ENCODE results near the gene ANKS1B.

The ANKS1B gene

DNA sequence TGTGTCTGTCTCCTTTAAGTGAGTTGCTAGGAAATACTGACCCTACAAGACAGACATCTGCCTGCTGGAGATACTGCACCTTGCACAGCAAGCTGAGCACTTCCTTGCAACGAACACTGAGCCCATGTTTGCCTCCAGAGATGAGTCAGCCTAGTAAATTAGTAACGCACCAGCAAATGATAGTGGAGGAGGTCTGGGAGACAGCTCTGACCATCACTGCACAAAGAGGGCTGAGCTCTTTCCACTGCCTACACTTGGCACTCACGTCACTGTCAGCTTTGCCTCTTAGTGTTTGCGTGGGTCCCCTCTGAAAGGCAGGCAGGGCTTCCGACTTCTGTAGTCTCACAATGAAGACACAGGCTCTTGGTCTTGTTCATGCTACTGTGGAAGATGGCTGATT, 1230.6 kb downstream of the ANKS1B start:
- H3K36me3 ChIP-seq (ENCODE audit: insufficient read depth, insufficient read length, low read length) = no peaks in the 10 kb centered on the region
- no peak for TF ChIP-seq ZNF274 (IDR thresholded peaks at IDR 0.05; ENCODE audit: low read depth, low read length)
- TF ChIP-seq SUZ12 (IDR thresholded peaks at IDR 0.05; ENCODE audit: extremely low read depth, insufficient read depth, insufficient read length) = no peak
- no peak for TF ChIP-seq YY1 (IDR thresholded peaks at IDR 0.05; ENCODE audit: insufficient read depth, insufficient read length)
- H3K4me3 ChIP-seq (ENCODE audit: insufficient read length, low read depth) = no peak overlapping the region
- no peak for DNase-seq (ENCODE audit: low read depth, low spot score)
- H3K9me3 ChIP-seq (ENCODE audit: insufficient read depth, low read length) = no peaks in the 10 kb centered on the region
- H3K9ac ChIP-seq (ENCODE audit: insufficient read length, low read depth) = no peak overlapping the region
- H3K4me1 ChIP-seq (ENCODE audit: insufficient read depth, insufficient read length) = peaks cover 8% of the 10 kb centered on the region
- no peaks in the 10 kb centered on the region for H3K27me3 ChIP-seq (ENCODE audit: insufficient read depth, insufficient read length)

- no peak overlapping the region for H3K9ac ChIP-seq (ENCODE audit: insufficient read length, low read depth)
- no peak for DNase-seq (ENCODE audit: low read depth, low spot score)
- H3K27me3 ChIP-seq (ENCODE audit: insufficient read depth, insufficient read length) = no peaks in the 10 kb centered on the region
- no peaks in the 10 kb centered on the region for H3K36me3 ChIP-seq (ENCODE audit: insufficient read depth, insufficient read length, low read length)
- H3K9me3 ChIP-seq (ENCODE audit: insufficient read depth, low read length) = no peaks in the 10 kb centered on the region
- TF ChIP-seq ZNF274 (IDR thresholded peaks at IDR 0.05; ENCODE audit: low read depth, low read length) (no peak), SUZ12 (IDR thresholded peaks at IDR 0.05; ENCODE audit: extremely low read depth, insufficient read depth, insufficient read length) (no peak), YY1 (IDR thresholded peaks at IDR 0.05; ENCODE audit: insufficient read depth, insufficient read length) (no peak)
- H3K4me1 ChIP-seq (ENCODE audit: insufficient read depth, insufficient read length) = peaks cover 8% of the 10 kb centered on the region
- H3K4me3 ChIP-seq (ENCODE audit: insufficient read length, low read depth) = no peak overlapping the region
Measured at GRCh38 chr12:98752726-98753125, 1232.0 kb downstream of the ANKS1B start.

DNA sequence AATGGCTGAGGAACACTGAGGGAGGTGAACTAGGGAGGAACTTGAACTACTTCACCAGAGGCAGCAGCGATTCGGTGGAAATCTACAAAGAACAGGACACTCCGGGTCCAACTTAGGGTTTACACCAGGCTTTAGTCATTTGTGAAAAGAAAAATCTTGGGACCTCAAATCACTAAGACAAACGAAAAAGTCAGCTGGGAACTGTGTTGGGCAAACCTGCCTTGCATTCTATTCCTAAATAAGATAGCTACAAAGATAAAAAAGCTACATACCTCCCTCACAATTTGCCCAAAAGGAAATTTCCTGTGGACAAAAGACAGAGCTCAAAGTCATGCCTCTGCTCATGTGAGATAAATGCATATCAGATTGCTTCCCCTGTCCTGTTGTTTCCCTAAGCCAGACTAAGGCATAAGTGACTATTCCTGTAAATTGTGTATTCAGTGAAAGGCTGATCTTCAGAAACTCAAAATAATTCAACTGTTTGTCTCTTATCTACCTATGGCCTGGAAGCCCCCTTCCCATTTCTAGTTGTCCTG, 1233.1 kb downstream of the ANKS1B start:
- DNase-seq (ENCODE audit: low read depth, low spot score) = no peak
- Histone ChIP-seq H3K9ac (ENCODE audit: insufficient read length, low read depth) (no peak overlapping the region), H3K27me3 (ENCODE audit: insufficient read depth, insufficient read length) (peaks cover 10% of the 10 kb centered on the region), H3K36me3 (ENCODE audit: insufficient read depth, insufficient read length, low read length) (no peaks in the 10 kb centered on the region), H3K4me1 (ENCODE audit: insufficient read depth, insufficient read length) (peaks cover 8% of the 10 kb centered on the region), H3K4me3 (ENCODE audit: insufficient read length, low read depth) (no peak overlapping the region), H3K9me3 (ENCODE audit: insufficient read depth, low read length) (no peaks in the 10 kb centered on the region)
- TF ChIP-seq ZNF274 (IDR thresholded peaks at IDR 0.05; ENCODE audit: low read depth, low read length) = no peak
- TF ChIP-seq YY1 (IDR thresholded peaks at IDR 0.05; ENCODE audit: insufficient read depth, insufficient read length) = no peak

- H3K27me3 ChIP-seq (ENCODE audit: insufficient read depth, insufficient read length) = peaks cover 21% of the 10 kb centered on the region
- H3K9ac ChIP-seq (ENCODE audit: insufficient read length, low read depth) = no peak overlapping the region
- no peak overlapping the region for H3K4me3 ChIP-seq (ENCODE audit: insufficient read length, low read depth)
- peaks cover 8% of the 10 kb centered on the region for H3K4me1 ChIP-seq (ENCODE audit: insufficient read depth, insufficient read length)
- no peaks in the 10 kb centered on the region for H3K9me3 ChIP-seq (ENCODE audit: insufficient read depth, low read length)
- DNase-seq (ENCODE audit: low read depth, low spot score) = peak; percentile 23
- no peaks in the 10 kb centered on the region for H3K36me3 ChIP-seq (ENCODE audit: insufficient read depth, insufficient read length, low read length)
- TF ChIP-seq YY1 (IDR thresholded peaks at IDR 0.05; ENCODE audit: insufficient read depth, insufficient read length) = no peak
- no peak for TF ChIP-seq ZNF274 (IDR thresholded peaks at IDR 0.05; ENCODE audit: low read depth, low read length)
- no peak for TF ChIP-seq SUZ12 (IDR thresholded peaks at IDR 0.05; ENCODE audit: extremely low read depth, insufficient read depth, insufficient read length)
Measured at GRCh38 chr12:98750511-98750910, 1234.2 kb downstream of the ANKS1B start.

- no peak overlapping the region for H3K4me3 ChIP-seq (ENCODE audit: insufficient read length, low read depth)
- peaks cover 8% of the 10 kb centered on the region for H3K4me1 ChIP-seq (ENCODE audit: insufficient read depth, insufficient read length)
- H3K36me3 ChIP-seq (ENCODE audit: insufficient read depth, insufficient read length, low read length) = no peaks in the 10 kb centered on the region
- H3K27me3 ChIP-seq (ENCODE audit: insufficient read depth, insufficient read length) = peaks cover 31% of the 10 kb centered on the region
- H3K9ac ChIP-seq (ENCODE audit: insufficient read length, low read depth) = no peak overlapping the region
- DNase-seq (ENCODE audit: low read depth, low spot score) = no peak
- TF ChIP-seq SUZ12 (IDR thresholded peaks at IDR 0.05; ENCODE audit: extremely low read depth, insufficient read depth, insufficient read length) (no peak), ZNF274 (IDR thresholded peaks at IDR 0.05; ENCODE audit: low read depth, low read length) (no peak), YY1 (IDR thresholded peaks at IDR 0.05; ENCODE audit: insufficient read depth, insufficient read length) (no peak)
- no peaks in the 10 kb centered on the region for H3K9me3 ChIP-seq (ENCODE audit: insufficient read depth, low read length)
Measured at GRCh38 chr12:98748463-98748862, 1236.3 kb downstream of the ANKS1B start.

DNA sequence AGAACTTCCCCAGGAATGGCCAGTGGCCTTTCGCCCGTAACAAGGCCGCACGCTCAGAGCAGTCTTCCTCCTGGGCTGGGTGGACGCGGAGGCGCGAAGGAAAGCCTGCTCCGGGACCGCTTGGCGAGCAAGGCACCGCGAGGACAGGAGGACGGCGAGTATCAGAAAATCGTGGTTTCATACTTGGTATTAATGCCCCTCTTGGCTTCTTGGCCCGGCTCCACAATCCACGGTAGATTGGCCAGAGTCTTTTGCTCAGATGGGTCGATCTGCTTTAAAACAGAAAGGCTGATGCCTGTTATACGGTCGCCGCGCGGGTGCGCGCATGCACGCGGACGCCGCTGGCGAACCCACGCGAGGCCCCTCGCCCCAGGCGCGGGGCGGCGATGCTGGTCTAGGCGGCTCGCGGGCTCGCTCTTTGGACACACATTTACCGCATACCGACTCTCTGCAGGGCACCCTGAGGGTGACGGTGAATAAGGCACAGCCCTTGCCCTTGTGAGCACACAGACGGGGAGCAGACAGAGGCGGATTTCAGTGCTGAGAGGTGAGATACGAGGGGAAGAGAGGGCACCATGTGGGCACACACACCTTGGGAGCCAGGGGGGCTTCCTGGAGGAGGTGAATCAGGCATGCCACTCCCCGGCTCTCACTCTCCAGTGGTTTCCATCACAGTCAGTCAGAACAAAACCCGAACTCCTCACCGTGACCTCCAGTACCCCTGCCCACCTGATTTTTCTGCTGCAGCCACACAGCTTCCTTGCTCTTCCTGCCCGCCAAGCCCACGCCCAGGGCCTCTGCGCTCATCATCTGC, 1239.0 kb downstream of the ANKS1B start:
- H3K9ac ChIP-seq (ENCODE audit: insufficient read length, low read depth) = peak overlapping the region; percentile 68
- no peaks in the 10 kb centered on the region for H3K36me3 ChIP-seq (ENCODE audit: insufficient read depth, insufficient read length, low read length)
- no peaks in the 10 kb centered on the region for H3K9me3 ChIP-seq (ENCODE audit: insufficient read depth, low read length)
- peaks cover 31% of the 10 kb centered on the region for H3K27me3 ChIP-seq (ENCODE audit: insufficient read depth, insufficient read length)
- TF ChIP-seq SUZ12 (IDR thresholded peaks at IDR 0.05; ENCODE audit: extremely low read depth, insufficient read depth, insufficient read length) (peak; percentile 90), ZNF274 (IDR thresholded peaks at IDR 0.05; ENCODE audit: low read depth, low read length) (no peak)
- peaks cover 15% of the 10 kb centered on the region for H3K4me1 ChIP-seq (ENCODE audit: insufficient read depth, insufficient read length)
- no peak for DNase-seq (ENCODE audit: low read depth, low spot score)
- peak overlapping the region; percentile 36 for H3K4me3 ChIP-seq (ENCODE audit: insufficient read length, low read depth)

DNA sequence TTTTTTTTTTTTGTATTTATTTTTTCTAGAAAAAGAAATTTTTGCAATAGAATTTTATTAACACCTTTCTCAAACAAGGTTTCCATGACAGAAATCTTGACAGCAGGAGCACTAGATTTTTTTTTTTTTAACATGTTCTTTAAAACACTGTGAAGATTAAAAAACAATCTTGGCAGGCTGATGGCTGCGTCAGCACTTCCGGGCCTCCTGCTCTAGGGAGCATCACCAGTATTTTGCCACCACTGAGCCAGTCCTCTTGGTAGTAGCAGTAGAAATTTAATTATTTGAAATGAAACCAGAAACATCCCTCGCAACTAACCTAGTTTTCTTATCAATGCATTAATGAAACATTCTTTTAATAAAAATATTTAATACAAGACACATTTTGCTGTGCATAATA, 1240.1 kb downstream of the ANKS1B start:
- Histone ChIP-seq H3K4me1 (ENCODE audit: insufficient read depth, insufficient read length) (peaks cover 8% of the 10 kb centered on the region), H3K27me3 (ENCODE audit: insufficient read depth, insufficient read length) (peaks cover 33% of the 10 kb centered on the region), H3K9ac (ENCODE audit: insufficient read length, low read depth) (no peak overlapping the region), H3K9me3 (ENCODE audit: insufficient read depth, low read length) (no peaks in the 10 kb centered on the region), H3K36me3 (ENCODE audit: insufficient read depth, insufficient read length, low read length) (no peaks in the 10 kb centered on the region), H3K4me3 (ENCODE audit: insufficient read length, low read depth) (no peak overlapping the region)
- no peak for DNase-seq (ENCODE audit: low read depth, low spot score)
- TF ChIP-seq SUZ12 (IDR thresholded peaks at IDR 0.05; ENCODE audit: extremely low read depth, insufficient read depth, insufficient read length) (no peak), ZNF274 (IDR thresholded peaks at IDR 0.05; ENCODE audit: low read depth, low read length) (no peak), YY1 (IDR thresholded peaks at IDR 0.05; ENCODE audit: insufficient read depth, insufficient read length) (no peak)
